ENCODE measurements around the gene OAF.

- TF ChIP-seq CTCF (conservative IDR thresholded peaks at IDR 0.05; ENCODE audit: low read depth, low read length) = no peak
- TF ChIP-seq EZH2 (IDR thresholded peaks at IDR 0.05; ENCODE audit: borderline replicate concordance, low read depth, low read length, poor library complexity, severe bottlenecking) = no peak
These were observed 846 bp upstream of the OAF start for GRCh38 chr11:120209746-120210625.

Measured in A673 (cell line).